Fibroblast of lung (primary cell): ENCODE data around the gene LGALSL.

Source experiments
- CTCF ChIP-seq, 2 donors: IDR thresholded peaks in 1 of 2; conservative IDR thresholded peaks in 1 of 2; 1 replicate in 1 of 2; 2 replicates in 1 of 2; pipeline ENCODE4 v1.5.1; 2011 to 2012; ENCODE audit warnings: low read length in 2 of 2, control low read depth in 1 of 2, inconsistent platforms in 1 of 2, low read depth in 1 of 2, mild to moderate bottlenecking in 1 of 2
- EZH2 ChIP-seq: IDR thresholded peaks from 2 replicates; pipeline ENCODE4 v1.5.1; 2012; ENCODE audit warnings: low read length, control low read depth, mild to moderate bottlenecking; ENCODE audit errors: missing control alignments

GRCh38 chr2:64477979-64478378 lies 24.0 kb downstream of the LGALSL start:
- no peak for TF ChIP-seq CTCF (conservative IDR thresholded peaks at IDR 0.05 in 1 of 2, IDR thresholded peaks at IDR 0.05 in 1 of 2; ENCODE audit: low read depth in 1 of 2, low read length in 2 of 2)
- no peak for TF ChIP-seq EZH2
